GM12872 (cell line): Measurements from ENCODE around the gene THRB.

ENCODE experiments used
- TF ChIP-seq, protein P1 (sequence below): IDR thresholded peaks from 3 replicates; pipeline ENCODE4 v1.5.1; 2011; ENCODE audit warnings: low read depth, mild to moderate bottlenecking, low read length, moderate library complexity; ENCODE audit not compliant: insufficient read depth

The THRB gene

DNA sequence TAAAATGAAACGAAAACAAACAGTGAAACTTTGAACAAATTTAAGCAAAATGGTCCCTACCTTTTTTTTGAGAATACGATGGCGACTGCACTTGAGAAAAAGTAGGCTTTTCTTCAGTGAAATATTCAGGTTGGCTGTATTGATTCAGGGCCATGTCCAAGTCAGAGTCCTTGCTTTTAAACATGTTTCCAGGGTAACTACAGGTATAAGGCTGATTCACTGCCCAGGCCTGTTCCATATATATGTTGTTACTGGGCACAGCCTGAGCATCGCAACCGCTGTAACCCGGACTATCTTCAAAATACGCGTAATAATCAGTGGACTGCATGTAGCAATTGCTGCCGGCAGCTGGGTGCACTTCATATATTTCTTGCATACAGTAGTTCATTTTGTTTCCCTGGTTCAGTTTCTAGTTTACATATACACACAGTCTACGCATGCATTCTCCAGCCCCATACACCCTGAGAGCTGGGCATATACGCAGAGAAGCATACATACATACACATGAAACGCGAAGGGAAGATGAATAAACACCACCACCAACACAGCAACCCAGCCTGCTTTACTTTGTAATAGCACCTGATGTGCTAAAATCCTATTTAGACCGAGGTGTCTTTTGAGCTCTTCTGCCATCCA lies 329.6 kb downstream of the THRB start:
- TF ChIP-seq, protein P1, sequence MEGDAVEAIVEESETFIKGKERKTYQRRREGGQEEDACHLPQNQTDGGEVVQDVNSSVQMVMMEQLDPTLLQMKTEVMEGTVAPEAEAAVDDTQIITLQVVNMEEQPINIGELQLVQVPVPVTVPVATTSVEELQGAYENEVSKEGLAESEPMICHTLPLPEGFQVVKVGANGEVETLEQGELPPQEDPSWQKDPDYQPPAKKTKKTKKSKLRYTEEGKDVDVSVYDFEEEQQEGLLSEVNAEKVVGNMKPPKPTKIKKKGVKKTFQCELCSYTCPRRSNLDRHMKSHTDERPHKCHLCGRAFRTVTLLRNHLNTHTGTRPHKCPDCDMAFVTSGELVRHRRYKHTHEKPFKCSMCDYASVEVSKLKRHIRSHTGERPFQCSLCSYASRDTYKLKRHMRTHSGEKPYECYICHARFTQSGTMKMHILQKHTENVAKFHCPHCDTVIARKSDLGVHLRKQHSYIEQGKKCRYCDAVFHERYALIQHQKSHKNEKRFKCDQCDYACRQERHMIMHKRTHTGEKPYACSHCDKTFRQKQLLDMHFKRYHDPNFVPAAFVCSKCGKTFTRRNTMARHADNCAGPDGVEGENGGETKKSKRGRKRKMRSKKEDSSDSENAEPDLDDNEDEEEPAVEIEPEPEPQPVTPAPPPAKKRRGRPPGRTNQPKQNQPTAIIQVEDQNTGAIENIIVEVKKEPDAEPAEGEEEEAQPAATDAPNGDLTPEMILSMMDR: no peak

DNA sequence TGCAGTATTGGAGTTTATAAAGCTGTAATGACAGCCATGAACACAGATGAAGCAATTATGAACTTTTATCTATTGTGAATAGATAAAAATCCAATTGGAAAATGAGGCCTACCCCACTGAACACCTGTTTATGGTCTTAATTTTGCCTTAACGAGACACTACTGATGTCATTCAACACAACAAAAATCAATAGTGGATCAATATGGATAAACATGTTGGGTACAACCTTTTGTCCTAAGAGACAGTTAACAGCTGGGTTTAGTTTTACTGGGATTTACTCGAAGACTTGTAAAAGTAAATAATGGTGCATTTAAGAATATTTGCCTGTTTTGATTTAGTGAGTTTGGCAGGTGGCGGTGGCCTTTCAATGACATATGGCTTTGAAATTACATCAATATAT lies 331.7 kb downstream of the THRB start:
- TF ChIP-seq, protein P1: no peak

DNA sequence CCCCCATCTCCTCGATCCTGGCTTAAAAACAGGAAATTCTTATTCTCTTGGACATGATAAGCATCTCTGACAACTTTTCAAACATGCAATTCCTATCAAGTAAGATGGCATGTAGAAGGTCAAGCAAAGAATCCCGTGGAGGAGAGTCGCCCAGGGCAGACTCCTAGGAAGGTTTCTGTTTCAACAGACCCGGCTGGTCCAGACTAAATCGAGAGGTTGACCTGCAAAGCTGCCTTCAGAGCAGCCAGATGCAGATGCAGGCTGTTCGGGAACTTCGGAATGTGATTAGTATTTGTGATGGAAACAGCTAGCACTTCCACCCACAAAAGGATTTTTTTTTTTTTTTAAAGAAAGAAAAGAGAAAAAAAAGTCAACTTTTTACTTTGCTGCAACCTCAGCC lies 332.8 kb downstream of the THRB start:
- TF ChIP-seq, protein P1: no peak

DNA sequence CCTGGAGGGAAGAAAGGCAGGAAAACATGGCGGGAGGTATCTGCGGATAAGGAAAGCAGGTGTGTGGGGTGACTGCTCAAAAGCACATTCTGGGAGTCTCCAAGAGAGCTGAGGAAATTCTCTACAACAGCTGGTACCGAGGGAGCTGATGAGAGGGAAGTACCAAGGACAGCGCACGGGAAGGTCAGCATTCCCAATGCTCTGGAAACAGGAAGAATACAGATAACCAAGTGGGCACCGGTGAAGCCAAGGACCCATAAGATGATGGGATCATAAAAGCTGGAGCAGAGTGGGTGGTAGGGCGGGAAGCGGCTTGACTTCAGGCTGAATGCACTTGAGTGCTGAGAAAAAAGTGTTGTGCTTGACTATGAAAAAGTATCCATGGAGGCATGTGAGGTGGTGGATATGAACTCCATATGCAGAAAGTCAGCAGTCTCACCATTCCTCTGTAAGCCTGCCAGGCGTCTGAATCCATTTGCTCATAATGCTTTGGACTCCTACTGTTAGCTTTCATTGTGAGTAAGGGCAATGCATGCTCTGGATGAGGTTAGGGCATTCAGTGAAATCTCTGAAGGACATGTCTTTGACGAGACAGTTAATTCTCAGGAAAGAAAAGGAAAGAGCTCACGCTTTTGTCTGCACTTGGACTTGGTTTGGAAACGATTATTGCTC lies 334.1 kb downstream of the THRB start:
- TF ChIP-seq, protein P1: no peak

DNA sequence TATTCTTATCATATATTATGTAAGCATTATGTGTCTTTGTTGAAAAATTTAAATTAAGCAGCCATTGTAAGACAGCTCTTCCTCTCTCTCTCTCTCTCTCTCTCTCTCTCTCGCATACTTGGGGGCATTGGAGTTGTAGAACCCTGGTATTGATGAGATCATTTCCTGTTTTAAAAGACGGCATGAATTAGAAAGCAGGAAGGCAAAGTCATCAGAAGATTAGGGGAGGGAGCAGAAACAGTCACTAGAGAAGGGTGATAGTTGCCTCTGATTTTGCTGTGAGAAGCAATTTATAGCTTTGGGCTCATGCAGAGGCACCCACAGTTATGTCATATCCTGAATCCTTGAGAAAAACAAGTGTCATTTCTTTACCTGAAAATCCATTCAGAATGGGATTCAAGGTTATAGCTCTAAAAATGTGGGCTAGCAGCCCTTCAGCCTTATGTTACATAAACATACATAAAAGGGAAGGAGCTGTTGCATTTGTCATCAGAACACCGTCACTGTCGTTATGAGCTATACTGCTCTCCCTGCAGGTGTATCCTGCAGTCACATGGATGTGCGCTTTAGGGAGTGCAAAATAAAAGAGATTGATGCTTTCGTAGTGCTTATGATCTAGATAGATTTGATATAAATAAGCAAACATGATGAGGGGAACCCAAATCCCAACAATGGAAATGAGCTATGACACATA lies 335.7 kb downstream of the THRB start:
- TF ChIP-seq, protein P1: no peak

DNA sequence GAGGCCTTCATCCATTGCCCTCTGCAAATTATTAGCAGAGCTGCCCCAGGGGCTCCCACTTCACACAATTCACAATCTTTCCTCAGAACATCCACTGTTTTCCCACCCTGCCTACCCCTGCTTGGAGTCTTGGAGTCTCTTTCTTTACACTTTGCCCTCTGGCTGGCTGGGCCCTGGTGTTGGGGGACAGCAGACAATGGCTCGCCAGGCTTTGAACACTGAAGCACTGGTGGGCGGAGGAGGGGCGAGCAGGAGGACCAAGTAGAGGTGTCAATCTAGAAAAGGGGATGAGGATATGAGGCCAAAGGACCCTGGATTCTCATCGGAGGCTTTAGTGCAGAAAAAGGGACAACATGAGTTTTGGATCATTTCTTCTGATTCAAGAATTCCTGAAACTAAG lies 337.5 kb downstream of the THRB start:
- TF ChIP-seq, protein P1: no peak

DNA sequence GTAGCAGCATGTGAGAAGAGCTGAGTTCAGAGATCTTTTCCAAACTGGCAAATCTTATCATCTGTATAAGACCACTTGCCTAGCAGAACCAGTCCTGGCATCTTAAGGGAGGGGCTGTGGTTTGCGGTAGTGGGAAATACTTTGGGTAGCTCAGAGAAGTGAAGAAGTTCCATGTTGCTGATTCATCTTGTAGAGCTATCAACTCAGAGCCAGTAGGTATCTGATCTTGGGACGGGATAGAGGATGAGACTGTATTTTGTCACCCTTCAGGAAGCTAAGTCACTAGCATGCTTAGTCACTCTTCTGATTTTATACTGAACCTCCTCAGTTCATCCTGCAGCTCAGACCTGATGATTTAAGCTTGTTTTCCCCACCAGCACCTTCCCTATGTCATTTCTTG lies 338.2 kb downstream of the THRB start:
- TF ChIP-seq, protein P1: no peak
